ENCODE measurements around the gene LRPAP1.

LRPAP1 gene

GRCh38 chr4:3532751-3533422 lies 665 bp upstream of the LRPAP1 start:
- in situ Hi-C loops (cut with HindIII; ENCODE audit: low sequenced_read_pairs), result no loop called here

- in situ Hi-C loops (cut with HindIII; ENCODE audit: low sequenced_read_pairs), result no loop called here
Measured at GRCh38 chr4:3531318-3531878, 824 bp downstream of the LRPAP1 start.

GRCh38 chr4:3530663-3531254 lies 1.5 kb downstream of the LRPAP1 start:
- in situ Hi-C loops (cut with HindIII; ENCODE audit: low sequenced_read_pairs), result no loop called here

GRCh38 chr4:3530051-3530450 lies 2.2 kb downstream of the LRPAP1 start:
- in situ Hi-C loops (cut with HindIII; ENCODE audit: low sequenced_read_pairs), result no loop called here

- in situ Hi-C loops (cut with HindIII; ENCODE audit: low sequenced_read_pairs), result no loop called here
Measured at GRCh38 chr4:3529363-3529762, 2.9 kb downstream of the LRPAP1 start.

- in situ Hi-C loops (cut with HindIII; ENCODE audit: low sequenced_read_pairs), result no loop called here
Measured at GRCh38 chr4:3527914-3528876, 4.0 kb downstream of the LRPAP1 start.

- in situ Hi-C loops (cut with HindIII; ENCODE audit: low sequenced_read_pairs), result no loop called here
Measured at GRCh38 chr4:3527101-3527913, 4.9 kb downstream of the LRPAP1 start.

GRCh38 chr4:3526456-3526855 lies 5.8 kb downstream of the LRPAP1 start:
- in situ Hi-C loops (cut with HindIII; ENCODE audit: low sequenced_read_pairs), result no loop called here

GRCh38 chr4:3525532-3526430 lies 6.4 kb downstream of the LRPAP1 start:
- in situ Hi-C loops (cut with HindIII; ENCODE audit: low sequenced_read_pairs), result no loop called here

- in situ Hi-C loops (cut with HindIII; ENCODE audit: low sequenced_read_pairs), result no loop called here
Measured at GRCh38 chr4:3524920-3525319, 7.3 kb downstream of the LRPAP1 start.

GRCh38 chr4:3524349-3524748 lies 7.9 kb downstream of the LRPAP1 start:
- in situ Hi-C loops (cut with HindIII; ENCODE audit: low sequenced_read_pairs), result no loop called here

- in situ Hi-C loops (cut with HindIII; ENCODE audit: low sequenced_read_pairs), result no loop called here
Measured at GRCh38 chr4:3523628-3524221, 8.5 kb downstream of the LRPAP1 start.

GRCh38 chr4:3523146-3523627 lies 9.0 kb downstream of the LRPAP1 start:
- in situ Hi-C loops (cut with HindIII; ENCODE audit: low sequenced_read_pairs), result no loop called here

GRCh38 chr4:3522651-3523050 lies 9.6 kb downstream of the LRPAP1 start:
- in situ Hi-C loops (cut with HindIII; ENCODE audit: low sequenced_read_pairs), result no loop called here

- in situ Hi-C loops (cut with HindIII; ENCODE audit: low sequenced_read_pairs), result no loop called here
Measured at GRCh38 chr4:3522326-3522640, 9.9 kb downstream of the LRPAP1 start.

GRCh38 chr4:3521621-3522325 lies 10.4 kb downstream of the LRPAP1 start:
- in situ Hi-C loops (cut with HindIII; ENCODE audit: low sequenced_read_pairs), result no loop called here

GRCh38 chr4:3520796-3521600 lies 11.2 kb downstream of the LRPAP1 start:
- in situ Hi-C loops (cut with HindIII; ENCODE audit: low sequenced_read_pairs), result no loop called here

- in situ Hi-C loops (cut with HindIII; ENCODE audit: low sequenced_read_pairs), result no loop called here
Measured at GRCh38 chr4:3520276-3520675, 11.9 kb downstream of the LRPAP1 start.

Data from endothelial cell of hepatic sinusoid (primary cell).